HG03342 (cell line): Measurements from ENCODE around the gene GCNT1.
"Not testable (repeated sequence)": the region's sequence is repeated elsewhere in the genome, so short reads cannot be mapped to it uniquely, and the experiment has no call there.

Experiments
- ATAC-seq: cut with Tn5 transposase; IDR thresholded peaks from one replicate; pipeline ENCODE4 v1.9.1; 2021; ENCODE audit warnings: mild to moderate bottlenecking, moderate library complexity; ENCODE audit not compliant: unreplicated experiment

Gene GCNT1

DNA sequence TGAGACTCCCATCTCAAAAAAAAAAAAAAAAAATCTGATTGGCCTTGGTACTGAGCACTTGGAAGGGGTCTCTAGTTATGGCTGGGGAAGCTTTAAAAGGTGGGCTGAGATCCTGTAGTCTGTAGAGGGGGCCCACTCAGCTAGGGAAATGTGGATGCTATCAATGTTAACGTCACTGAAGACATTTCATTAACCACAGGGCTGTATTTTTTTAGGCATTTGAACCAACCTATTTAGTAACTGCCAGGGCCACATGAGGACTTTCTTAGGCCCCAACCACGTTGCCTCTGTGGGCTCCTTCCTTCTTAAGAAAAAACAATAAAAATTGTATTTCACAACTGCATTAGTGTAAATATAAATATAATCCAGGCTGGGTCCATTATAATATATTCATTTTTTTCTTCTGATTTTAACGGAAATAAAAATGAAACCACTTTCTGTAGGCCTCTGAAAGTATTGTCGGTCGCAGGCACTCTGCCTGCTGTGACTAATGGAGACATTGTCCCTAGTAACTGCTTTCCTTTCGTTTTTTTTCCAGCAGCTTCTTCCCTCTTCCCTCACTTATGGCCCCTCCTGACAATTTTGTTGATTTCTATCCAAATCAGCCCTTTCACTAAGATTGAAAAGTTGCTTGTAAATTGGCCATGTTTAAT is 71.6 kb downstream of the GCNT1 start:
- ATAC-seq = peak; percentile 68

DNA sequence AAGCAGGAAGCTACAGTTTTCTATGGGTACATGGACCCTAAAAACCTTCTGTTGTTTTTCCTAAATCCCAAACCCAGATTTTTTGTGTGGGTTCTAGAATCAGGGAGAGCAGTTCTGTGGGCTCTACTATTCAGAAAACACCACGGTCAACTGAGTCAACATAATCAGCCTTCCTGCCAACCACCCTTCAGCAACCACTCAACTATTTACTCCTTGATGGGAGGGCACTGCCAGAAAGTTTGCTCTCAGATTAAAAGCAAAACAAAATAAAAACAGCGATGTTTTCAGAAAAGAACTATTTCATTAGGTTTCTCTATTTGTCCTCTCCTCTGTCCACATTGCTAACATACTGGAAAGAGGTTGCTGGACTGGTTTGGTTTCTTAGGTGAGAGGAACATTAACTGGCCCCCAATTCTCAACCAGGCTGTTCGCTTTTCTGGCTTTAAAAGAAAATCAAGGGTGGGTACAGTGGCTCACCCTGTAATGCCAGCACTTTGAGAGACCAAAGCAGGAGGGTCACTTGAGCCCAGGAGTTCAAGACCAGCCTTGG is 72.3 kb downstream of the GCNT1 start:
- no peak for ATAC-seq

DNA sequence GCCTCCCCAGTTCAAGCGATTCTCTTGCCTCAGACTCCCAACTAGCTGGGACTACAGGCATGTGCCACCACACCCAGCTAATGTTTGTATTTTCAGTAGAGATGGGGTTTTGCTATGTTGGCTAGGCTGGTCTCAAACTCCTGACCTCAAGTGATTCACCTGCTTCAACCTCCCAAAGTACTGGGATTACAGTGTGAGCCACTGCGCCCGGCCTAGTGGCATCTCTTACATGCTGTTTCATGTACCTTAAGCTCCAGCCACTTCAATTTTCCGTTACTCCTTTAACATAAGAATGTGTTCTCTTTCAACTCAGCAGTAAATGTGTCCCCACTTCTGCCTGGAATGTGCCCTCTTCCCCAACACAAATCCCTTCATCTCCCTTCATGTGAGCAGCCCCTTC is 73.9 kb downstream of the GCNT1 start:
- ATAC-seq = not testable (repeated sequence)

DNA sequence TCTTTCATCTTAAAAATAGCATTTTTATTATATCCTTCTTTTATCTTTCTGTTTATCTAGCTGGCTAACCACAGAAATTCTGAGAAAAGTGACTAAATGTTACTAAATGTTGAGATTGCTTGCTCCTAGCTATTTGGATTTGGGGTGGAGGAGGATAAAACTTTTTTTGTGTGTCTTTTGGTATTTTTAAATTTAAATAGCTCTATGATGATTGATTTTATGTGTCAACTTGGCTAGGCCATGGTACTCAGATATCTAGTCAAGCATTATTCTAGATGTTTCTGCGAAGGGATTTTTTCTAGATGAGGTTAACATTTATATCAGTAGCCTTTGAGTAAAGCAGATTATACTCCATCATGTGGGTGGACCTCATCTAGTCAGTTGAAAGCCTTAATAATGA is 75.0 kb downstream of the GCNT1 start:
- ATAC-seq = no peak

DNA sequence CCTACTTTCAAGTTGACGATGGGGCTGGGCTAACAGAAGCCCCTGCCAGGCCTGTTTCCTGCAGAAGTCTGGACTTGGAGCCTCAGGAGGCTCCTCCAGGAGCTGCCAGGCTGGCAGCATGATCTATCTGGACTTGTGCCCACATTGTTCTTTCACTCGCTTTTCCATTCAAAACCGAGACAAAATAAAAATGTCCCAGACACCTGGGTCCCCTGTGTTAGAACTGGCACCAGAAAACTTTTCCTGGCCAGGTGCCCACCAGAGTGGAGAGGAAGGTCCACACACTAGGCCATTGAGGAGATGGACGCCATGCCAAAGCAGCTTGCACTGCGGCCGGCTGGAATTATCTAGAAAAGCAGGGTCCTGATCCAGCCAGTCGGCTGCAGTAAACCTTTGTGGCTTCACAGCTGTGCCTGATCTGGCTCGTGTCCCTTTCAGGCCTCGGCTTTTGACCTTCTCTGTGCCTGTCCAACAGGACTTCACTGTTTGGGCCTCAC is 78.2 kb downstream of the GCNT1 start:
- no peak for ATAC-seq

DNA sequence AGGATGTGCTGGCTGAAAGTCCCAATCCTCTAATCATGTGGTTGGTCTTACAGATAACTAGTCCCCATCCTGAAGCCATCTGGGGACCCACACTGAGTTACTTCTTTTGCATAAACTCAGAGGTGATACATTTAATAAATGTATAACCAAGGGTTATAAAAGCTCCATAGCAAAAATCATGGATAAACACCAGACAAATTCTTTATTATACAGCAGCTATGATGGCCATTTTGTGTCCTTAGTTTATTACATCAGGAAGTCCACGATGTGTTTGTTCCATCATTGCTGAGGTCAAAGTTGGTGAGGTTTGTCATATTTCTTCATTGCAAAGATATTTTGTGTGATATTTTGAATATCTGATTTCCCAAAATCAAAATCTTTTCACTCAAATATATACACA is 80.2 kb downstream of the GCNT1 start:
- no peak for ATAC-seq

DNA sequence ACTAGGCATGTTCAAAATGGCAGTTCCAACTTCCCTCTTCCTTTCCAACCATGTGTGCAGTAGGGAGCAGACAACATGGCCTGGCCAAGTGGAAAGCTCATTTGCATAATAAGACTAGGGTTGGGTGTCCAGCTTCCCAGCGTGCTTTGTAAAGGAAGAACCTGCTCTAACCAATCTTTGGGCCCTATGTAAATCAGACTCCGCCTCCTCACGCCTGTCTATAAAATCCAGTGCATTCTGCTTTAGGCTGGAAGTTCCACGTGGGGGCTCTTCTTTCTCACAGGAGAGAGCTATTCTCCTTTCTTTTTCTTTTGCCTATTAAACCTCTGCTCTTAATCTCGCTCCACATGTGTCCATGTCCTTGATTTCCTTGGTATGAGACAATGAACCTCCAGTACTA is 83.4 kb downstream of the GCNT1 start:
- ATAC-seq = no peak

DNA sequence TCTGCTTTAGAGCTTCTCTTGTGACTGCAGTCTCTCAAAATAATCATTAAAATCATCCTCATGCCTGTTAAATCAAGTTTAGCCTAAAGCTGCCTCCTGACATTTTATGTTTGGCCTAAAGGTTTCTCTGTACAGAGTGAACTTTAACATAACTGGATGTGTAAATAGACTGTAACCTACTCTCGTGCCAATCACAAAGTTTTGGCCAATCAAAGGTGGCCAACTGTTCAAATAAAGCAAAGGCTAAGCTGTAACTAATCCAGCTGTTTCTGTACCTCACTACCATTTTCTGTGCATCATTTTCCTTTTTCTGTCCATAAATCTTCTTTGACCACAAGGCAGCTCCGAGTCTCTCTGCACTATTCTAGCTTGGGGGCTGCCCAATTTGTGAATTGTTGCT is 86.2 kb downstream of the GCNT1 start:
- ATAC-seq = no peak

DNA sequence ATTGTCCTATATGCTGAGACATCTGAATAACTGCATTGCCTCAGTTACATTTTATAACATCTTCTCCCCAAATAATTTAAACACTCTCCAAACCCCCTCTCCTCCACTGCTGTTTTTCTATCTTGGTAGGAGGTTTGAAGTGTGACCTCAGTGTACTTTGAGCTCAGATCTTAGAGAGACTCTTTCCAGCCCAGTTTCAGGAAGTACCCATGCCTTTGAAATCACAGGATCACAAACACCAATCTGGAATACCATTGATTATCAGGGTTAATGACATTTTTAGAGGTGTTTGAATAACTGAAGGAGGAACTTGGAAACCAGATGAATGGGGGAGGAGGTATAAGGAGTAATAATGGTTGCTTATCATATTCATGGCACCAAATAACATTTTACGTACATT is 93.2 kb downstream of the GCNT1 start:
- ATAC-seq = no peak

DNA sequence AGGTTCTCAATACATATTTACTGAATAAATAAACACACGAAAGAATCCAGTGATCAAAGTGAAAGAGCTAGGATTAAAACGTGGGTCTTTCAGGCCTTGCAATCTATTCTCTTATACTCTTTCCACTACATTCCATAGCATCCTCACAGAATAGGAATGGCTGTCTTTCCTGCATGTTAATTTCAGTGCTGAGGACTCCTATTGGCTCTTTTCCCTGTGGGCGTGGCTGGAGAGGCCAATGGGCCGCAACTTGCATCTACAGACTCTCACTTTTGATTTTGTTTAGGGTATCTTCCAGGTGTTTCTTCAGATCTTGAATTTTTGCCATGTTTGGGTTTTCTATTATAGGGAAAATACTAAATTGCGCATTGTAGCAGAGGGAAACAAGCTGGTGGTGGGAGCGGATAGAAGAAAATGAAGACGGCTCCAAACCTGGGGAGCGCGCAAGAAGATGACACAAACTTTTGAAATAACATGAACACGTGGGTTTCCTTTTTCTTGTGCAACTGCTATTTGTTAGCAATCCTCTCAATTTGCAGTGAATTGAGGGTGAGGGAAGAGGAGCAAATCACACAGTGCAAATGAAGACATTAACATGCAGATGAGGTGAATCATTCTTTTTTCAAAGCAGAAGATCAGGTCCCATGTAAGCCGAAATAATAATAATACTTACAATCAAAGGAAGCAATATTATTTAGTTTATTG is 93.9 kb downstream of the GCNT1 start:
- ATAC-seq = no peak

DNA sequence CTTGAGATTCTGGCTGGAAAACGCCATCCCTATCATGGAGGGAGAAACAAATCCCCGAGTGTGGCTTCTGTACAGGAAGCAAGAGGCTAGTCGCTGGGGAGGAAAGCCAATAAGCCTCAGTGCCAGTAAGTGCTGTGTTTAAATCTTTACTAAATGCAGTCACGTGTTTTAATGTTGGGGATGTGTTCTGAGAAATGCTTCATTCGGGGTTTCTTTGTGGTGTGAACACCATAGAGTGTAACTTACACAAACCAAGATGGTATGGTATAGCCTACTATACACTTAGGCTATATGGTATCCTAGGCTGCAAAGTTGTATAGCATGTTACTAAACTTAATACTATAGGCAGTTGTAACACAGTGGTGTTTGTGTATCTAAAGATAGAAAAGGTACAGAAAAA is 94.7 kb downstream of the GCNT1 start:
- no peak for ATAC-seq
